HG03469 (cell line): ENCODE data around the gene MED9.
"Not testable (repeated sequence)": the region's sequence is repeated elsewhere in the genome, so short reads cannot be mapped to it uniquely, and the experiment has no call there.

Experiments
- ATAC-seq: cut with Tn5 transposase; IDR thresholded peaks from one replicate; pipeline ENCODE4 v1.9.1; 2021; ENCODE audit warnings: mild to moderate bottlenecking, moderate library complexity, moderate number of reproducible peaks; ENCODE audit not compliant: unreplicated experiment

MED9 gene

DNA sequence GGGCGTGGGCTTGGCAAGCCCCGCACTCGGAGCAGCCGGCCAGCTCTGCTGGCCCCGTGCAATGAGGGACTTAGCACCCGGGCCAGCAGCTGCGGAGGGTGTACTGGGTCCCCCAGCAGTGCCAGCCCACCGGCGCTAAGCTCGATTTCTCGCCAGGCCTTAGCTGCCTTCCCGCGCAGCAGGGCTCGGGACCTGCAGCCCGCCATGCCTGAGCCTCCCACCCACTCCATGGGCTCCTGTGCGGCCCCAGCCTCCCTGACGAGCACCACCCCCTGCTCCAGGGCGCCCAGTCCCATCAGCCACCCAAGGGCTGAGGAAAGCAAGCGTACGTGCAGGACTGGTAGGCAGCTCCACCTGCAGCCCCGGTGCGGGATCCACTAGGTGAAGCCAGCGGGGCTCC lies 9.6 kb downstream of the MED9 start:
- ATAC-seq = not testable (repeated sequence)

DNA sequence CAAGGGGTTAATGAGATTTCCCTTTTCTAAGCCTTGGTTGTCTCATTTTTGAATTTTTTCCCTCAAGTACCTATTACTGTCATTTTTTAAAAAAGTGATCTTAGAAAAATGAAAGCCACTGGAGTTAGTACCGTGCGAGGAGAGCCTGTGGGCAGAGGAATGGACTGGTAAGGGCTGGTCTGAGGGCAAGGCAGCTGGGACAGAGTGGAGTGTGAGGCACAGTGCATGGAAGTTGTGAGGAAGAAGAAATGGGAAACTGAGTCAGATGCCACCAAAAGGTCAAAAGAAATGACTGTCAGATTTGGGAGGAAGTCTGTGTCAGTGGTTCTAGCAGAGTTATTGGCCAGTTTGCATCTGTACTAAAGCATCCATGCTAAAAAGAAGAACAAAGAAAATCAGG lies 11.2 kb downstream of the MED9 start:
- ATAC-seq = no peak

DNA sequence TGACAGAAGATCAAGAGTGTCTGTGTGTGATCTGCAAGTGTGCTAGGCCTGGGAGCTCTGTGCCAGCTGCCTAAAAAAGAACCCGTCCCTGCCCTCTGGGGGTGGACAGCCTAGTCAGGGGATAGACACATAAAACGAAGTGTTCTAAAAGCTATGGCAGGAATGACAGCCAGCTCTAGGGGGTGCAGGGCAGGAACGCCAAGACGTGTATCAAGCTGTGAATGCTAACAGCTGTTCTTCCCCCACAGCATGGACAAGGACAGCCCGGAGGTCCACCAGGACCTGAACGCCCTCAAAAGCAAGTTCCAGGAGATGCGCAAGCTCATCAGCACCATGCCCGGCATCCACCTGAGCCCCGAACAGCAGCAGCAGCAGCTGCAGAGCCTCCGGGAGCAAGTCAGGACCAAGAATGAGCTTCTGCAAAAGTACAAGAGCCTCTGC lies 14.3 kb downstream of the MED9 start:
- no peak for ATAC-seq

DNA sequence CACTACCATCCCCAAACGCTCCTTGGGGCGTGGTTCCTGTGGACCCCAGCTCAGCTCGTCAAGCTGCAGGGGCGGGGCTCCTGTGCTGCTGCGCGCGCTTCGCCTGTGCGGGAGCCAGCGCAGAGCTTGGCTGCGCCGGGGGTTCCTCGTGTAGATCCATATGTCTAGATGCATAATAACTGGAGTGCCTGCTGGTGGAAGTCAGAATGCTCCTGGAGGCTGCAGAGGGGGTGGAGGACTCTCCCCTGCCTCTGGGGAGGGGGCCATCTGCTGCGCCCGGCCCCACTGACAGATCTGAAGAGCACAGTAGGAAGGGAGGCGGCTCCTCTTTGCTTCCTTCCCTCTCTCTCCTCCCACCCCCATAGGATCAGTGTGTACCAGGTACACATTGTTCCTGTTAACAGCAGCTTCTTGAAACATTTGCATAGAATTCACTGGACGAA lies 14.8 kb downstream of the MED9 start:
- no peak for ATAC-seq

DNA sequence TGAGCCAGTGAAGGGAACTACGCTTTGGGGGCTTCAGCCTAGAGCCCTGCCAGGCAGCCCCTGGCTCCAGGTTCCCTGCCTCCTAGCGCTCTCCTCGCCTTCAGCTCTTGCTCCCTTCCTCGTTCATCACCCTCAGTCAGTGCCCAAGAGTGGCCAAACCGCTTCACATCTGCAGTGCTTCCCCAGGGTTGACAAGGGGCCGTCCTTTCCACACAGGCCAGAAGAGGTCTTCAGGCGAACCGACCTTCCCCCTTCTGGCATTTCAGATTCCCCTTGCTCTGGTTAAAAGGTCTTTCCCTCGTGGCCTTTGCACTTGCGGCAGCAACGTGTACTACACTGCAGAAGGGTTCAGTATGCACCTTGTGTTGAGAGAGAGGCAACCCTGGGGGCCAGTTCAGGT lies 15.3 kb downstream of the MED9 start:
- no peak for ATAC-seq

DNA sequence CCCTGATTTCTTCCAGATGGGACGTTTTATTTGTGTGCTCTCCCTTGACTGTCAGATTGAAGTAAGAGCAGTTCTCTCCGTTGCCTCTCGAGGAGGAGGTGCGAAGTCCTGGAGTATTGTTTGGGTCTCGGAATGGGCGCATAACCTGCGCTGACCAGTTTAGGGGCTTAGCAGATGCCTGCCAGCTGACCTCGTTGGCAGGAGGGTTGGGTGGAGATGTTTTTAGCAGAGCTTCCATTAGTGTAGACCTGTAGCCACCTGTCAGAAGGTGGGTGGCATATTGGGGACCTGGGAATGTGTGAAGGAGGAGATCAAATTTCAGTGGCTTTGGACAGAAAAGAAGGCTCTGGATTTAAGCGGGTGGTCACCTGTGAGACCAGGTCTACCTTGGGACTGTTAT lies 15.8 kb downstream of the MED9 start:
- ATAC-seq = no peak

DNA sequence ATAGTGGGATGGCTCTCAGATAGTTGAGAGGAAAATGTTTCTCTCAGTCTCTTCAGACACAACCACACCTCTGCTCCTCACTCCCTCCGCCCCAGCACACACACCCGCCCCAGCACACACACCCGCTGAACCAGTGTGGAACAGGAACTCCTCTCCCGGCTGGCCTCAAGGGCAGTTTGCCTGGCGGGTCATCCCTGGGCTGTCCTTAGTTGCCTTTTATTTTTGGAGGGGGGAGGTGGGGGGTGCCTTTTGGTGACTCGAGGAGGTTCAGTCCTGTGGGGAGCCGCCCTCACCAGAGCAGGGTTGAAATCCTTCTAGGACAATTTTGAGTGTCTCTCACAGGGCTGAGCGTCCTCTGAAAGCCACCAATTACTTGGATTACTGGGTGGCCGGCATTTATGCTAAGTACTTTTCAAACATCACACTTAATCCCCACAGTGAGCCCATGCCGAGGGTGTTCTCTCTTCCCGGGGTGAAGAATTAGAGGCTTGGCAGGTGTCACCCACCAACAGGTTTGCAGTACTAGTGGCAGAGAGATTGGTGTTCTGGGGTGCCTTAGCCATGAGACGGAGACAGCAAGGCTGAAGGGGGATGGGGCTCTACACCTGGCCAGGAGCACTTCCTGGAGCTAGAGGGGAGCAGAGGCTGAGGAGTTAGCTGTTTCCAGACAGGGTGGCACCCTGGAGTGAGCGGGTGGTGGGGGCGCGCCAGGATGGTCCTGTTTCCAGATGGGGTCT lies 16.6 kb downstream of the MED9 start:
- ATAC-seq = no peak

DNA sequence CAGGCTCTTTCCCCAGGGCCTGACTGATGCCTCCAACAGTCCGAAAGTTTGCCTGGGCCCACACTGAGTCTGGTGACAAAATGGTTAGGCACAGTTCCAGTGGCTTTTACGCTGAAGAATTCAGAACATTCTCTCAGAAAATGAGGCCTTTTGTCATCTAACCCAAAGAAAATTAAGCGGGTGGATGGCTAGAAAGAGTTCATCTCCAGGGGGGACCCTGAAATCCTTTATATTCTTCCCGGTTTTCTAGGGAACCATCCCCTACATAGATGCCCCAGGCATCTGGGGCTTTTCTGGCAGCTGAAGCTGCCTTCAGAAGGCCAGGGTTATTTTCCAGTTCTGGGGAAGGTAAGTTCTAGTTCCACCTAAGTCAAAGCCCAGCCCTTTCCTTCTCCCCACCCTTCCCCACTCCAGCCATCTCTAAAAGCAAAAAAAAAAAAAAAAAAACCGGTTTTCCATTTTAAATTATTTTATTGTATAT lies 17.2 kb downstream of the MED9 start:
- no peak for ATAC-seq

DNA sequence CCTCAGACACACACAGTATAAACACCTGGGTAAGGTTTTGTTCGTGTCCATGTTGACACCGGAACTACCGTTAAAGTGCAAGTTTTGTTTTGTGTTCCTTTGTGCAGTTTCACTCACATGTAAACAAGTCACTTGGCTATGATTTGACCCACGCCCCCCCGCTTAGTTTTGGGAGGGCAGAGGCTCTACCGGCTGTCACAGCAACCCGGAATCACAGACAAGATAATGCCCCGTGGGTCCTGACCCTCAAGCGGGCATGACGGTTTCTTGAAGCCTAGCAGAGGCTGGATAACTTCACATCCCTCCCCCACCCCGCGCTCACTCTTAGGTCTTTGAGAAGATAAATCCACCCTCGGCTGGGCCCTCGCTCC lies 17.7 kb downstream of the MED9 start:
- no peak for ATAC-seq

DNA sequence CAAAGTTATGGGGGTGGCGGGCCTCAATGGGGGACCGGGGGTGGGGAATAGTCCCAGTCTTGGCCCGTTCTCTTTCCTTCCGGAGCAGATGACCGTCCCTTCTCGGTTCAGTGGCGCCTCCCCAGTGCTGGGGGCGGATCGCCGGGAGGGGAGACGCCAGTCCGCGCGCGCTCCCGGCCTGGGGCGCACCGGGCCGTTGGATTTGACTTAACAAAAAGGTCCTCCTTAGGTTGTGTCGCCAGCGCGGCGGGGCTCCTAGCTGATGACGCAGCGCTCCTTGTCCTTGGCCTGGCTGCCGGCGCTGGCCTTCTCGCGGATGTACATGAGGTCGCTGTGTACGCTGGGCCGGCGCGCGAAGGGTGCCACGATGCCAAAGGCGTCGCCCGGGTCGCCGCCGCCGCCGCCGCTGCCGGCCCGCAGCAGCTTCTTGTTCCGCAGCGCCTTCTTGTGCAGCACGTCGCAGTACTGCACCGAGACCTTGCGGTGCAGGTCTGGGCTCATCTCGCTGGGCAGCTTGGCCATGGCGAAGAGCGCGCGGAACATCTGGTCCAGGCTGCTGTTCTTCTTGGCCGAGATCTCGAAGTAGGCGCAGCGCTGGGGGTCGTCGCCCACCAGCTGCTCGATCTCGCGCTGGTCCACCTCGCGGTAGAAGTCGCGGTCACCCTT lies 18.2 kb downstream of the MED9 start:
- ATAC-seq = no peak

DNA sequence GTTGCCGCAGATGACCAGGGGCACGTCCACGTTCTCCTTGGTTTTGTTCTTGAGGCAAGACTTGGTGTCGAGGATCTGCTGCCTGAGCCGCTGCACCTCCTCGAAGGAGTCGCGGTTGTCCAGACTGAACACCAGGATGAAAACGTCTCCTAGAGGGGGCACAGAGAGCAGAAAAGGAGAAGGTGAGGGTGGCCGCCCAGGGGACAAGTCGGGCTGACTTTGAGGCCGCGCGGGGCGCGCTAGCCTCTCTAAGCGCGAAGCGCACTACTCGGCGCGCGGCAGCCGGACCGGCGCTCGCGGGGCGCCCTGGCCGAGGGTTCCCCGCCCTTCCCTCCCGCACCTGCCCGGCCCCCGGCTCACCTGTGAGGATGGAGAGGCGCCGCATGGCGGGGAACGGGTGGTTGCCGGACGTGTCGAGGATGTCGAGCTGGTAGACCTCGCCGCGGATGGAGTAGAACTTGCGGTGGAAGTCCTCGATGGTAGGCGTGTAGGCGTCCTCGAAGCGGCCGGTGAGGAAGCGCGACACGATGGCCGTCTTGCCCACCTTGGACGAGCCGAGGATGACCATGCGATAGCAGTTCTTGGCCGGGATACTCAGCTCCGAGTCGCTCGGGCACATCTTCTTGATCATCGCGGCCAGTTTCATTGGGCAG lies 18.9 kb downstream of the MED9 start:
- no peak for ATAC-seq

DNA sequence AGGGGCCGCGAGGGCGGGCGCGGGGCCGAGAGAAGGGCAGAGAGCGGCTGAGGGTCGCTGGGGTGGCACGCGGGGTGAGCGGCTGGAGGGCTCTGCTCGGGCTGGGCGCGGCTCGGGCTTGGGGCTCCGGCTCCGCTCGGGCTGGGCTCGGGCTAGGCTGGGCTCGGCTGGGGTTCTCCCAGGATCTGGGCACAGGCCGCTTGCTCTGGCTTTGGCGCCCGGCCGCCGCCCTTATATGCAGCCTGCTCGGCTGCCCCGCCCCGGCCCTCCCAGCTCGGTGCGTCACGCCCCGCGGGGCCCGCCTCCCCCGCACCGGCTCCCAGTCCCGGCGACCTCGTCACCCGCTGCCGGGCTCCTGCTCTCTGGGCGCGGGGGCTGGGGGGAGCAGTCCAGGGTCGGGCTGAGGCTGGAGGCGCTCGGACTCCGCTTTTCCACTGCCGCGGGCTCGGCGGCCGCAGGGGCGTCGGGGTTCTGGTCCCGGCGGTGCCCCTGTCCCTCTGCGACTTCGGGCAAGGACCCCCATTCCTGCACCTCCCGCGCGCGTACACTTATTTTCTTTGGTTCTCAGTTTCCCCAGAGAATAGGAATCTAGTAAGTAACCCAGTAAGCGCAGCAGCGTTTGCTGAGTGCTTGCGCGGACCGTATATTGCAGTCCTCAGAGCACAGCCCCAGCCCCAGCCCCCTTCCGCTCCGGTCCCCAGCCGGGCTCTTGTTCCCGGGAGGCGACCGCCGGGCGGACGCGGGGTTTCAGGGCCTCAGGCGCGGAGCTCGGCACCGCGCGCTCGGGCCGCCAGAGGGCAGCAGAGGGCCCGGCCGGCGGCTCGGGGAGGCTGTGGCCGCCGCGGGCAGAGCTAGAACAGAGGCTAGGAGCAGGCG lies 19.6 kb downstream of the MED9 start, which contains the start of gene RASD1:
RASD1 (minus strand) TSS at position 207 of the 876 bp plus-strand sequence. CDS start 214 bp downstream, outside the sequence.
- peak; percentile 54 for ATAC-seq

DNA sequence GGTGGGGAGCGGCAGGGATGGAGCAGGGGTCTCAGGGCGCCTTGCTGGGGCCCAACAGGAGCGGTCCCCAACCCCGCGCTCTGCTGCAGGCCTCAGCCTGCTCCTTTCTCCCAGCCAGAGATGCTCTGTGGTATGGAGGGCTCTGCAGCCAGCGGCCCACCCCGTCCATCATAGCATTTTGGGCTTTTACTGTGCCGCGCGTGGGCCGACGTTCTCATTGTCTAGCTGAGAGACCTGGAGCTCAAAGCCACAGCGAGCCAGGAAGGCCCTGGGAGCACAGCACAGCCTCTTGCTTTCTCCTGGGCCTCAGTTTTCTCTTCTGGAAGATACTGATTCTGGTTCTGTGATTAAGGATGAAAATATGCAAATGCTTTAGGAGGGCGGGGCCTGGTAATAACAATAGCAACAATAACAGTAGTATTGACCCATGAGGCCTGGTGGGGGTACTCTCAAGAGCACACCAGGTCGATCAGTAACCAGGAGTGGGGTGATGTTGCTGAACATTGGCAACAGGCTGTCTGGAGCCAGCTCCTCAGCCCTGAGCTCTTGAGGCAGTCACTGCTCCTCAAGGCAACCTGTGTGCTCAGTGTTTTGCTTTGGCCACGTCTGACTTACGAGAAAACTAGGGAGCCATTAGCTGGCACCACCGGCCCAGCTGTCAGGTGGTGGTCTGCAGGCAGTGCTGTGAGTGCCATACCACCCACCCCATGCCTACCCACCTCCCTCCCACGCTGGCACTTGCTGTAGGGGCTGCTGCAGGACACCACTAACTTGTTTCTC lies 20.5 kb downstream of the MED9 start:
- no peak for ATAC-seq

DNA sequence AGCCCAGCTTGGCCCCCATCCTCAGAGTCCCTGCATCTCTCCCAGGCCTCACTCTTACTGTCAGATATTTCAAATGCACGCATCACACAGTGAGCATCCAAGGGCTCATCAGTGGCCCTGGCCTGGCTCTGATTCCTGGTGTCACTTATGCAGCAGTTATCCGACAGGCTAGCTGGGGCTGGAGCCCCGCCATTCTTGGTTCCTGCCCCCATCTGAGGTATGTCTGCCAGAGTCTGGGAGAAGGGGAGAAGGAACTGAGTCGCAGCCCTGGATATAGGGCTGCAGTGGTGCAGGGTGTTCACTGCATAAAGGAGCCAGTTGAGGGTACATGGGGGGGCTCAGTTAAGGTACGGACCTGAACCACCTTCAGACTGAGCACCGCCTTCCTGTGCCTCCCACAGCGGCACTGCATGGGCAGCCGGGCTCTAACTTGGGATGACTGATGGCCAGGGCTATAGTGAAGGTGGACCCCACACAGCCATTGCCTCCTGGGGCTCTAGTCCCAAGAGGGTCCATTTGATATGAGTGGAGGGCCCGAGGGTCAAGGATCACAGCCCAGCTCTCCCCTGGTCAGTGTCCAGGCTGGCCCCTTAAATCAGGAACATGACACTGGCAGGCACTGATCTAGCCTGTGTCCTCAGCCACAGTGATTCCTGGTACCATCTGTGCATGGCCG lies 21.2 kb downstream of the MED9 start:
- no peak for ATAC-seq

DNA sequence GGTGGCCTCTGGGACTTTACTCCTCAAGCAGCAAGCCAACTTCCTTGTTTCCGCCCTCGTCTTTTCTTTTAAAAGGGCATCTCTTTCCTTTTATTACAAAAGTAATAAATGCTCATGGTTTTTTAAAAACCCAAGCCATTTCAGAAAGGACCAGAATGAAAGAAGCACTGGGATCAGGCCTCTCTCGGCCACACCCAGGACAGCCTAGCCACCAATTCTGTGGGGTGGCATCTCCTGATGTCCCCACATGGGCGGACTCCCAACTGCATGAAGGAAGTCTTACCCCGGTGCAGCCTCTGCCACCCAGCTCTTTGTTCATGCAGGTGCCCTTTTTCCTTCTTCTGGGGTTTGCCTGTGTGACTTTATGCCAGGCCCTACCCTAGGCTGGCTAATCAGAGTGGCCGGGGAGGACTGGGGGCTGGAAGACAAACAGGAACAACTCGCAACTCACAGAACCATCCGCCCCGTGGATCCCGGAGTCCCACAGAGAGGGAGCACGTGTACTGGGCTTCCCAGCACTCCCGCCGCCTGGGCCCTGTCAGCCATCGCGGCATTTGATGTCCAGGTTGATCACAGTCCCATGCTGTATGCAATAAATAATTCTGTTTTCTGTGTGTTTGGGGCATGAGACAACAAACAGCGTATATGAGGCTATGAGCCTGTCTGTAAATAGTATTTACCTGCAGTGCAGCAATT lies 22.0 kb downstream of the MED9 start:
- ATAC-seq = no peak

DNA sequence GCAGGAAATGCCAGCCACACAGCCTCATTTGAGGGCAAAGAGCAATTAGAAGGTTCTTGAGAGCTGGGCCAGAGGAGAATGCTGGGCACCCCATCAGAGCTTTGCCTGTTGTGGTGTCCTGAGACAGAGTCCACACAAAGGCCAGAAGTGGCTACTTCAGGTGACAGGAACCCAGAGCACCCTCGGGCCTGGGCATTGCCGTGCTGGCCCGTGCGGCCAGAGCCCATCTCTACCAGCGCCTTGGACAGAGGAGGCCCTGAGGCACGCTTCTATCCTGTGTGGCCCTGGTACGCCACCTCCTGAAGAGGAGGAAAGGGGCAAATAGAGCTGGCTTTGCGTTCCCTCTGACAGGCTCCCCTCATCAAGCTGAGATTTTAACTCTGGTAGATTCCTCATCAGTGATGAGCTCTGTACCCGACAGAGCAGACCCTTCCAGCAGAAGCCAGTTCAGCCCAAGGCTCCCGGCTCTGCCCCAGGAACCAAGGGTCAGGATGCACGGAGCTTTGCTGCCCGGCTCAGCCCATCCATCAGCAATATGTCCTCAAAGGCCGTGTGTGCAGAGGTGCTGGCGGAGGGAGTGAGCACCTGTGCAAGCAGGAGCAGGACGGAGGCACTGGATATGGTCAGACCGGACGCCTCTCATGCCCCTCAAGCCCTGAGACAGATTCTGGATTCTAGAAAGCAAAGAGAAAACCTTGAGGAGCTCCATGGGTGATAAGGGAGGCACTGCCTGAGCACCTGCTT lies 22.8 kb downstream of the MED9 start:
- no peak for ATAC-seq

DNA sequence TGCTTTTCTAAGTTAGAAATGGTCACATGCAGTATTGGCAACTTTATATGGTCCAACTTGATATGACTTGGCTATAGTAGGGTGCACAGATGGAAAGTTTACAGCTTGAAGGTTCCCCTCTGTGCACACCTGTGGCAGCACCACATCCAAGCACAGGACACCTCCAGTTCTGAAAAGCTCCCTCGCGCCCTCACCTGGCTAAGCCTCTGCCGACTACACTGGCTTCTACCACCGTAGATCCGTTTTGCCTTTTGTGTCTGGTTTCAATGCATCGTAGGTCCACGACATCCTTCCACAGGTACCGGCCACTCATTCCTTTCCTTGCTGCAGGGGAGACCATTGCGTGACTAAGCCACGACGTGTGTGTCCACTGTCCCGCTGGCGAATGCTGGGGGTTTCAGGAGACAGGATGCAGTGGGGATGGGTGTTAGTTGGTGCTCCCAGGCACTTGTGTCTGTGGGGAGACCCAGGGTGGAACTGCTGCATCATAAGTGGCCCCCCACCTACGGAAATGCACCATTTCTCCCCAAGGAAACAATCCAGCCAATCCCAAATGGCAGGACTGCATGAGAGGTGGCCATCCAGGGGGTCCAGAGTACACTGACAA lies 24.3 kb downstream of the MED9 start:
- ATAC-seq = no peak
